B cell (primary cell): ENCODE data around the gene DPT.

ENCODE experiments used
- EZH2 ChIP-seq: IDR thresholded peaks from 2 replicates; pipeline ENCODE4 v1.6.1; 2012; ENCODE audit warnings: borderline replicate concordance, low read depth, mild to moderate bottlenecking, moderate library complexity, low read length; ENCODE audit not compliant: insufficient read depth, poor library complexity, severe bottlenecking
- TF ChIP-seq, protein P1 (sequence below): fragments of 200-600 bp; IDR thresholded peaks from one replicate; pipeline ENCODE4 v1.8.0; 2022; ENCODE audit warnings: antibody characterized with exemption, mild to moderate bottlenecking

DNA sequence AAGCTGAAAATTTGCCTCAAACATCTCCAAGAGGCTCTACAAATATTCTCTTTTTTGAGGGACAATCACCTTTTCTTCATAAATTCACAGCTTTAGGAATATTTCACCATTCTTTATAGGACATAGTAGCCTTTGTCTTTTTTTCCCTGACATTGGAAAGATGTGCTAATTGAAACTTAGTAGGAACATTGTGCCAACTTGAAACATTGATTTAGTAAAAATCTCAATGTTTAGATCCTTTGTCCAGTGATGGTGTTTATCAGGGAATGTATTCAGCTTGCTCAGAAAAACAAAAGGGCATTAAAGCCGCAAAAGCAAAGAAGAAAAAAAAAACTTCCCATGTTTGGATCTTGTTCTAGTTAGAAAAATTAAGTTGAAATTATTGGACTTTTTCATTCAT is 52.1 kb downstream of the DPT start:
- TF ChIP-seq, protein P1, sequence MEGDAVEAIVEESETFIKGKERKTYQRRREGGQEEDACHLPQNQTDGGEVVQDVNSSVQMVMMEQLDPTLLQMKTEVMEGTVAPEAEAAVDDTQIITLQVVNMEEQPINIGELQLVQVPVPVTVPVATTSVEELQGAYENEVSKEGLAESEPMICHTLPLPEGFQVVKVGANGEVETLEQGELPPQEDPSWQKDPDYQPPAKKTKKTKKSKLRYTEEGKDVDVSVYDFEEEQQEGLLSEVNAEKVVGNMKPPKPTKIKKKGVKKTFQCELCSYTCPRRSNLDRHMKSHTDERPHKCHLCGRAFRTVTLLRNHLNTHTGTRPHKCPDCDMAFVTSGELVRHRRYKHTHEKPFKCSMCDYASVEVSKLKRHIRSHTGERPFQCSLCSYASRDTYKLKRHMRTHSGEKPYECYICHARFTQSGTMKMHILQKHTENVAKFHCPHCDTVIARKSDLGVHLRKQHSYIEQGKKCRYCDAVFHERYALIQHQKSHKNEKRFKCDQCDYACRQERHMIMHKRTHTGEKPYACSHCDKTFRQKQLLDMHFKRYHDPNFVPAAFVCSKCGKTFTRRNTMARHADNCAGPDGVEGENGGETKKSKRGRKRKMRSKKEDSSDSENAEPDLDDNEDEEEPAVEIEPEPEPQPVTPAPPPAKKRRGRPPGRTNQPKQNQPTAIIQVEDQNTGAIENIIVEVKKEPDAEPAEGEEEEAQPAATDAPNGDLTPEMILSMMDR = no peak
- TF ChIP-seq EZH2 = no peak
